Calu3 (cell line): ENCODE data around the gene ESRRB. TPM values are rescaled to one million over a fixed set of nuclear protein-coding genes. Genes with fewer than 3 reads are reported as not detected.

ENCODE experiments used
- BruUV-seq: library from RNA; stranded (reverse); fragments of 400-500 nt; replicated peaks from 2 replicates; lab custom pipeline; 2021; lab: Mats Ljungman, UMichigan
- CTCF ChIA-PET: fragments of 300-600 bp; sonication (Branson Sonifier 250); formaldehyde crosslinking; loops from one replicate; lab custom pipeline; 2022; ENCODE audit warnings: antibody characterized with exemption; lab: Charles Lee
- DNase-seq: peaks from one replicate; pipeline ENCODE4 v3.0.0; 2022
- H3K27ac Mint-ChIP-seq: one replicate; pipeline ENCODE4 v1.8.0; 2022; ENCODE audit warnings: mixed read lengths; ENCODE audit not compliant: unreplicated experiment
- H3K27me3 Mint-ChIP-seq: one replicate; pipeline ENCODE4 v1.8.0; 2022; ENCODE audit warnings: mixed read lengths; ENCODE audit not compliant: unreplicated experiment
- H3K36me3 Mint-ChIP-seq: one replicate; pipeline ENCODE4 v1.8.0; 2022; ENCODE audit warnings: mild to moderate bottlenecking, moderate library complexity, mixed read lengths; ENCODE audit not compliant: insufficient read depth, unreplicated experiment
- H3K4me1 Mint-ChIP-seq: one replicate; pipeline ENCODE4 v1.8.0; 2022; ENCODE audit warnings: mild to moderate bottlenecking, low read depth, mixed read lengths; ENCODE audit not compliant: unreplicated experiment
- H3K4me3 Mint-ChIP-seq: one replicate; pipeline ENCODE4 v1.8.0; 2022; ENCODE audit warnings: mild to moderate bottlenecking, low read depth, moderate library complexity, mixed read lengths; ENCODE audit not compliant: unreplicated experiment
- H3K9me3 Mint-ChIP-seq: one replicate; pipeline ENCODE4 v1.8.0; 2022; ENCODE audit warnings: low read depth, mixed read lengths; ENCODE audit not compliant: unreplicated experiment
- CTCF ChIP-seq: fragments of 200-600 bp; IDR thresholded peaks from one replicate; pipeline ENCODE4 v1.8.0; 2022; ENCODE audit warnings: antibody characterized with exemption; ENCODE audit not compliant: unreplicated experiment
- intact Hi-C: fragments of 100-400 bp; cut with micrococcal nuclease; formaldehyde crosslinking; loops from one replicate; pipeline ENCODE4 v1.10.0; 2022; ENCODE audit not compliant: unreplicated experiment
- total RNA-seq: library from RNA; stranded (reverse); gene quantifications from 2 replicates; pipeline ENCODE4 v1.2.3, GENCODE V29; 2022

The ESRRB gene
- total RNA-seq, 1 experiment from 2014 or later = 0.21 TPM

- no peaks in the 10 kb centered on the region for H3K36me3 Mint-ChIP-seq
- no peak for DNase-seq
- peaks cover 70% of the 10 kb centered on the region for H3K27me3 Mint-ChIP-seq
- CTCF ChIA-PET = no interaction called here
- H3K4me1 Mint-ChIP-seq = no peaks in the 10 kb centered on the region
- no peak overlapping the region for H3K27ac Mint-ChIP-seq
- intact Hi-C loops = no loop called here
- no peak for TF ChIP-seq CTCF
- no peaks in the 10 kb centered on the region for H3K9me3 Mint-ChIP-seq
- H3K4me3 Mint-ChIP-seq = no peak overlapping the region
- no TSS peak for BruUV-seq
These were observed 19.2 kb downstream of the ESRRB start for GRCh38 chr14:76395161-76395560.

GRCh38 chr14:76396714-76397187 is 20.8 kb downstream of the ESRRB start:
- TF ChIP-seq CTCF = no peak
- H3K27ac Mint-ChIP-seq = no peak overlapping the region
- no TSS peak for BruUV-seq
- intact Hi-C loops = no loop called here
- CTCF ChIA-PET = no interaction called here
- no peak overlapping the region for H3K4me3 Mint-ChIP-seq
- no peaks in the 10 kb centered on the region for H3K9me3 Mint-ChIP-seq
- H3K36me3 Mint-ChIP-seq = no peaks in the 10 kb centered on the region
- no peak for DNase-seq
- H3K4me1 Mint-ChIP-seq = no peaks in the 10 kb centered on the region
- peaks cover 74% of the 10 kb centered on the region for H3K27me3 Mint-ChIP-seq

- H3K4me1 Mint-ChIP-seq = no peaks in the 10 kb centered on the region
- no peak overlapping the region for H3K27ac Mint-ChIP-seq
- H3K9me3 Mint-ChIP-seq = no peaks in the 10 kb centered on the region
- no peak overlapping the region for H3K4me3 Mint-ChIP-seq
- TF ChIP-seq CTCF = no peak
- H3K36me3 Mint-ChIP-seq = no peaks in the 10 kb centered on the region
- no peak for DNase-seq
- peaks cover 84% of the 10 kb centered on the region for H3K27me3 Mint-ChIP-seq
- CTCF ChIA-PET = no interaction called here
- intact Hi-C loops = no loop called here
- BruUV-seq = no TSS peak
These were observed 29.7 kb downstream of the ESRRB start for GRCh38 chr14:76405627-76406026.

- BruUV-seq = no TSS peak
- no peak for DNase-seq
- TF ChIP-seq CTCF = no peak
- no peak overlapping the region for H3K27ac Mint-ChIP-seq
- no peaks in the 10 kb centered on the region for H3K4me1 Mint-ChIP-seq
- H3K27me3 Mint-ChIP-seq = peaks cover 77% of the 10 kb centered on the region
- intact Hi-C loops = no loop called here
- CTCF ChIA-PET = no interaction called here
- no peaks in the 10 kb centered on the region for H3K9me3 Mint-ChIP-seq
- no peaks in the 10 kb centered on the region for H3K36me3 Mint-ChIP-seq
- H3K4me3 Mint-ChIP-seq = no peak overlapping the region
These were observed 31.7 kb downstream of the ESRRB start for GRCh38 chr14:76407449-76408150.
